Measurements from ENCODE around the gene CD28. TPM values are rescaled to one million over a fixed set of nuclear protein-coding genes. Genes with fewer than 3 reads are reported as not detected.
A peak's percentile ranks its signal among the peaks of the same experiment; 100 is the strongest.

CD28 gene
- total and polyA plus RNA-seq, 10 donors, result 1.3 to 22.4 (median 13.0) TPM

- intact Hi-C loops (cut with DNase I; ENCODE audit: low total_unique reads), result loop anchor here (10.0 kb wide), 1 partner anchor 125 kb away; no protein-coding TSS in a partner anchor
- 46 to 66% (median 54%) methylated on average over 8 of the region's 8 CpGs for WGBS, 5 donors
- H3K36me3 ChIP-seq, result no peaks in the 10 kb centered on the region
- H3K4me3 ChIP-seq, result no peak overlapping the region
- TF ChIP-seq CTCF (IDR thresholded peaks at IDR 0.05 in 8 of 11, conservative IDR thresholded peaks at IDR 0.05 in 3 of 11), result no peak
- TF ChIP-seq POLR2A (IDR thresholded peaks at IDR 0.05), result no peak
- TF ChIP-seq POLR2AphosphoS5 (IDR thresholded peaks at IDR 0.05), result no peak
- no peak for DNase-seq
- peaks cover 0 to 11% (median 0%) of the 10 kb centered on the region in 7 donors for H3K27me3 ChIP-seq (replicated peaks in 1 of 7)
- peak overlapping the region in 5 of 8 donors; percentile 25 to 77 (median 75) for H3K27ac ChIP-seq
- peaks cover 24 to 74% (median 47%) of the 10 kb centered on the region in 6 donors for H3K4me1 ChIP-seq
- no peaks in the 10 kb centered on the region for H3K9me3 ChIP-seq
Measured at GRCh38 chr2:203689426-203690116, 16.9 kb upstream of the CD28 start.

- H3K27ac ChIP-seq, result peak overlapping the region in 6 of 8 donors; percentile 66 to 77 (median 72)
- WGBS, 5 donors, result 73 to 88% (median 84%) methylated on average over 4 of the region's 4 CpGs
- H3K4me1 ChIP-seq, result peaks cover 21 to 69% (median 46%) of the 10 kb centered on the region in 6 donors
- DNase-seq, result no peak
- no peak overlapping the region for H3K4me3 ChIP-seq
- no peak for TF ChIP-seq POLR2AphosphoS5 (IDR thresholded peaks at IDR 0.05)
- no peak for TF ChIP-seq CTCF (IDR thresholded peaks at IDR 0.05 in 8 of 11, conservative IDR thresholded peaks at IDR 0.05 in 3 of 11)
- TF ChIP-seq POLR2A (IDR thresholded peaks at IDR 0.05), result no peak
- no peaks in the 10 kb centered on the region for H3K9me3 ChIP-seq
- H3K36me3 ChIP-seq, result no peaks in the 10 kb centered on the region
- peaks cover 0 to 11% (median 0%) of the 10 kb centered on the region in 7 donors for H3K27me3 ChIP-seq (replicated peaks in 1 of 7)
- intact Hi-C loops (cut with DNase I; ENCODE audit: low total_unique reads), result no loop called here
Measured at GRCh38 chr2:203690117-203690431, 16.4 kb upstream of the CD28 start.

GRCh38 chr2:203690441-203691047, 15.9 kb upstream of the CD28 start:
- intact Hi-C loops (cut with DNase I; ENCODE audit: low total_unique reads), result no loop called here
- H3K9me3 ChIP-seq, result no peaks in the 10 kb centered on the region
- WGBS, 5 donors, result 69 to 78% (median 74%) methylated on average over 5 of the region's 5 CpGs
- TF ChIP-seq CTCF (IDR thresholded peaks at IDR 0.05 in 8 of 11, conservative IDR thresholded peaks at IDR 0.05 in 3 of 11) (no peak), POLR2A (IDR thresholded peaks at IDR 0.05) (no peak), POLR2AphosphoS5 (IDR thresholded peaks at IDR 0.05) (no peak)
- peak overlapping the region in 6 of 8 donors; percentile 66 to 77 (median 72) for H3K27ac ChIP-seq
- peaks cover 0 to 11% (median 0%) of the 10 kb centered on the region in 7 donors for H3K27me3 ChIP-seq (replicated peaks in 1 of 7)
- H3K36me3 ChIP-seq, result no peaks in the 10 kb centered on the region
- no peak for DNase-seq
- H3K4me3 ChIP-seq, result no peak overlapping the region
- peaks cover 20 to 66% (median 46%) of the 10 kb centered on the region in 6 donors for H3K4me1 ChIP-seq

GRCh38 chr2:203691149-203691548, 15.3 kb upstream of the CD28 start:
- Histone ChIP-seq H3K36me3 (no peaks in the 10 kb centered on the region), H3K4me3 (no peak overlapping the region), H3K4me1 (peaks cover 20 to 66% (median 44%) of the 10 kb centered on the region in 6 donors), H3K27ac (peak overlapping the region in 7 of 8 donors; percentile 51 to 77 (median 70)), H3K9me3 (no peaks in the 10 kb centered on the region), H3K27me3 (replicated peaks in 1 of 7) (peaks cover 0 to 11% (median 0%) of the 10 kb centered on the region in 7 donors)
- DNase-seq, result no peak
- intact Hi-C loops (cut with DNase I; ENCODE audit: low total_unique reads), result no loop called here
- TF ChIP-seq POLR2A (IDR thresholded peaks at IDR 0.05) (no peak), CTCF (IDR thresholded peaks at IDR 0.05 in 8 of 11, conservative IDR thresholded peaks at IDR 0.05 in 3 of 11) (no peak), POLR2AphosphoS5 (IDR thresholded peaks at IDR 0.05) (no peak)

All from spleen (tissue), 11 donors.